22Rv1 (cell line): ENCODE data around the gene HIVEP3.

Source experiments
- CTCF ChIP-seq: fragments of 450-650 bp; IDR thresholded peaks from 2 replicates; pipeline ENCODE4 v1.5.1; 2017; ENCODE audit warnings: mild to moderate bottlenecking
- ZFX ChIP-seq: fragments of 450-650 bp; IDR thresholded peaks from 2 replicates; pipeline ENCODE4 v1.6.1; 2017; ENCODE audit warnings: antibody characterized with exemption, borderline replicate concordance

- TF ChIP-seq CTCF: no peak
- TF ChIP-seq ZFX: no peak
Measured at GRCh38 chr1:41647221-41648135, 271.2 kb downstream of the HIVEP3 start.
